Panc1 (cell line): Measurements from ENCODE around the gene TMED10. TPM values are rescaled to one million over a fixed set of nuclear protein-coding genes. Genes with fewer than 3 reads are reported as not detected.

ENCODE experiments used
- ATAC-seq: fragments of 200-7000 bp; cut with Tn5 transposase; 2 replicates; pipeline ENCODE4 v1.9.1; 2020; ENCODE audit warnings: mild to moderate bottlenecking, moderate library complexity
- BruUV-seq: library from RNA; stranded (reverse); fragments of 400-500 nt; replicated peaks from 2 replicates; lab custom pipeline; 2021; lab: Mats Ljungman, UMichigan
- CTCF ChIA-PET: fragments of 300-600 bp; sonication (Branson Sonifier 250); formaldehyde crosslinking; loops from one replicate; lab custom pipeline; 2022; ENCODE audit warnings: antibody characterized with exemption; lab: Charles Lee
- POLR2A ChIA-PET: fragments of 300-600 bp; sonication (Branson Sonifier 250); formaldehyde crosslinking; loops from one replicate; lab custom pipeline; 2022; ENCODE audit warnings: antibody characterized with exemption; lab: Charles Lee
- DNase-seq: peaks from one replicate; pipeline ENCODE4 v3.0.0-alpha.2; 2010; ENCODE audit warnings: low read depth, low spot score
- H3K27ac ChIP-seq: 2 replicates; pipeline ENCODE4 v1.5.1; 2011; ENCODE audit warnings: mild to moderate bottlenecking, low read length, inconsistent platforms
- H3K27me3 ChIP-seq: fragments of 200-500 bp; sonication (Bioruptor generic); 2 replicates; pipeline ENCODE4 v1.6.0; 2014; ENCODE audit warnings: low read length, inconsistent platforms; ENCODE audit not compliant: control insufficient read depth, insufficient read depth
- H3K36me3 ChIP-seq: fragments of 200-500 bp; sonication (Bioruptor generic); 2 replicates; pipeline ENCODE4 v1.5.1; 2014; ENCODE audit warnings: inconsistent platforms, mild to moderate bottlenecking, low read length, moderate library complexity; ENCODE audit not compliant: control insufficient read depth, insufficient read depth
- H3K4me1 ChIP-seq: 2 replicates; pipeline ENCODE4 v1.5.1; 2011; ENCODE audit warnings: inconsistent platforms, mild to moderate bottlenecking, low read length, moderate library complexity; ENCODE audit not compliant: control insufficient read depth, insufficient read depth
- H3K4me3 ChIP-seq, 2 experiments: 2 replicates each; pipeline ENCODE4 v1.5.1; 2011 to 2012; ENCODE audit warnings: low read depth in 2 of 2, low read length in 2 of 2, mild to moderate bottlenecking in 2 of 2, inconsistent platforms in 1 of 2, moderate library complexity in 1 of 2
- H3K9me3 ChIP-seq: fragments of 200-500 bp; sonication (Bioruptor generic); 2 replicates; pipeline ENCODE4 v1.5.1; 2014; ENCODE audit warnings: low read depth, mild to moderate bottlenecking, inconsistent platforms, low read length, moderate library complexity; ENCODE audit not compliant: control insufficient read depth, insufficient read depth
- POLR2AphosphoS5 ChIP-seq: IDR thresholded peaks from 2 replicates; pipeline ENCODE4 v1.6.1; 2012; ENCODE audit warnings: mild to moderate bottlenecking, low read depth, low read length, moderate library complexity
- SIN3A ChIP-seq: IDR thresholded peaks from 2 replicates; pipeline ENCODE4 v1.6.1; 2012; ENCODE audit warnings: low read depth, mild to moderate bottlenecking, low read length, moderate library complexity, borderline replicate concordance; ENCODE audit not compliant: insufficient read depth
- TCF7L2 ChIP-seq: IDR thresholded peaks from 2 replicates; pipeline ENCODE4 v1.6.1; 2011; ENCODE audit warnings: mild to moderate bottlenecking, low read depth, low read length, inconsistent platforms
- in situ Hi-C: cut with HindIII; loops from 2 replicates; pipeline ENCODE4 v1.10.0; 2016; ENCODE audit warnings: low sequenced_read_pairs, low pct_unique_long_range_greater_than_20kb
- intact Hi-C: fragments of 100-400 bp; cut with micrococcal nuclease; formaldehyde crosslinking; loops from one replicate; pipeline ENCODE4 v1.10.0; 2022; ENCODE audit not compliant: unreplicated experiment
- total RNA-seq: library from RNA; stranded (reverse); gene quantifications from one replicate; pipeline ENCODE4 v1.2.1, GENCODE V29; 2021; ENCODE audit not compliant: unreplicated experiment
- TF ChIP-seq, protein P1 (sequence below): fragments of 450-650 bp; IDR thresholded peaks from 2 replicates; pipeline ENCODE4 v1.5.1; 2017; ENCODE audit warnings: mild to moderate bottlenecking
- TF ChIP-seq, protein P2 (sequence below), 2 experiments: IDR thresholded peaks; 2 replicates each; pipeline ENCODE4 v1.6.1; 2011 to 2012; ENCODE audit warnings: low read depth in 2 of 2, control low read depth in 1 of 2, low read length in 1 of 2, mild to moderate bottlenecking in 1 of 2, moderate library complexity in 1 of 2; ENCODE audit not compliant: insufficient read depth in 1 of 2

Gene TMED10
- total RNA-seq, 1 experiment from 2014 or later = 183 TPM

DNA sequence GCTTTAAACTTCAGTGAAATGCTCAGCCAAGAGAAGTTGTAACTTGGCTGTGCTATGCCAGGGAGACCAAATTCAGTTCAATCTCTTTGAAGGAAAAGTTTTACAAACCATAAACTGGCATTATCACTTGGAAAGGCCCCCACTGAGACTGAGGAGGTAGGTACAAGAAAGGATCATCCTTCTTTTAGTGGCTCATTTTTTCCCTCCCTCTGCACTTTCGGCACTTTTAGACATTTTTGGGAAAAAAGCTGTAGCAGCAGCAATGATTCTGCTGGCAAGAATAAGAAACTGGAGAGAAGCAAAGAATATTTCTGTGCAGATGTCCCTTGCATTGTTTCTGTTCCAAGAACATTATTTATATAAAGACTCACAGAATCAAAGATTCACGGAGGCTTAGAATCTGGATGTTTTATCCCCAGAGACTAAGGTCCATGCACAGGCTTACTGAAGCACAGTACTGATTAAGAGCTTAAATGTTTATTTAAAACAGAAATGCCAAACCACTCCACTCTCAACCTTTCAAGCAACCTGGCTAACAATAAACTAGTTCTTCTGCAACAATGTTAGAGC is 94.7 kb downstream of the TMED10 start:
- TF ChIP-seq POLR2AphosphoS5 (no peak), TCF7L2 (no peak), SIN3A (no peak)
- TF ChIP-seq, protein P1, sequence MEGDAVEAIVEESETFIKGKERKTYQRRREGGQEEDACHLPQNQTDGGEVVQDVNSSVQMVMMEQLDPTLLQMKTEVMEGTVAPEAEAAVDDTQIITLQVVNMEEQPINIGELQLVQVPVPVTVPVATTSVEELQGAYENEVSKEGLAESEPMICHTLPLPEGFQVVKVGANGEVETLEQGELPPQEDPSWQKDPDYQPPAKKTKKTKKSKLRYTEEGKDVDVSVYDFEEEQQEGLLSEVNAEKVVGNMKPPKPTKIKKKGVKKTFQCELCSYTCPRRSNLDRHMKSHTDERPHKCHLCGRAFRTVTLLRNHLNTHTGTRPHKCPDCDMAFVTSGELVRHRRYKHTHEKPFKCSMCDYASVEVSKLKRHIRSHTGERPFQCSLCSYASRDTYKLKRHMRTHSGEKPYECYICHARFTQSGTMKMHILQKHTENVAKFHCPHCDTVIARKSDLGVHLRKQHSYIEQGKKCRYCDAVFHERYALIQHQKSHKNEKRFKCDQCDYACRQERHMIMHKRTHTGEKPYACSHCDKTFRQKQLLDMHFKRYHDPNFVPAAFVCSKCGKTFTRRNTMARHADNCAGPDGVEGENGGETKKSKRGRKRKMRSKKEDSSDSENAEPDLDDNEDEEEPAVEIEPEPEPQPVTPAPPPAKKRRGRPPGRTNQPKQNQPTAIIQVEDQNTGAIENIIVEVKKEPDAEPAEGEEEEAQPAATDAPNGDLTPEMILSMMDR = no peak
- TF ChIP-seq, protein P2, sequence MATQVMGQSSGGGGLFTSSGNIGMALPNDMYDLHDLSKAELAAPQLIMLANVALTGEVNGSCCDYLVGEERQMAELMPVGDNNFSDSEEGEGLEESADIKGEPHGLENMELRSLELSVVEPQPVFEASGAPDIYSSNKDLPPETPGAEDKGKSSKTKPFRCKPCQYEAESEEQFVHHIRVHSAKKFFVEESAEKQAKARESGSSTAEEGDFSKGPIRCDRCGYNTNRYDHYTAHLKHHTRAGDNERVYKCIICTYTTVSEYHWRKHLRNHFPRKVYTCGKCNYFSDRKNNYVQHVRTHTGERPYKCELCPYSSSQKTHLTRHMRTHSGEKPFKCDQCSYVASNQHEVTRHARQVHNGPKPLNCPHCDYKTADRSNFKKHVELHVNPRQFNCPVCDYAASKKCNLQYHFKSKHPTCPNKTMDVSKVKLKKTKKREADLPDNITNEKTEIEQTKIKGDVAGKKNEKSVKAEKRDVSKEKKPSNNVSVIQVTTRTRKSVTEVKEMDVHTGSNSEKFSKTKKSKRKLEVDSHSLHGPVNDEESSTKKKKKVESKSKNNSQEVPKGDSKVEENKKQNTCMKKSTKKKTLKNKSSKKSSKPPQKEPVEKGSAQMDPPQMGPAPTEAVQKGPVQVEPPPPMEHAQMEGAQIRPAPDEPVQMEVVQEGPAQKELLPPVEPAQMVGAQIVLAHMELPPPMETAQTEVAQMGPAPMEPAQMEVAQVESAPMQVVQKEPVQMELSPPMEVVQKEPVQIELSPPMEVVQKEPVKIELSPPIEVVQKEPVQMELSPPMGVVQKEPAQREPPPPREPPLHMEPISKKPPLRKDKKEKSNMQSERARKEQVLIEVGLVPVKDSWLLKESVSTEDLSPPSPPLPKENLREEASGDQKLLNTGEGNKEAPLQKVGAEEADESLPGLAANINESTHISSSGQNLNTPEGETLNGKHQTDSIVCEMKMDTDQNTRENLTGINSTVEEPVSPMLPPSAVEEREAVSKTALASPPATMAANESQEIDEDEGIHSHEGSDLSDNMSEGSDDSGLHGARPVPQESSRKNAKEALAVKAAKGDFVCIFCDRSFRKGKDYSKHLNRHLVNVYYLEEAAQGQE (IDR thresholded peaks at IDR 0.05; ENCODE audit: insufficient read depth in 1 of 2, low read depth in 2 of 2, low read length in 1 of 2) = no peak
- no TSS peak for BruUV-seq
- Histone ChIP-seq H3K36me3 (no peaks in the 10 kb centered on the region), H3K9me3 (no peaks in the 10 kb centered on the region), H3K27ac (no peak overlapping the region), H3K4me1 (no peaks in the 10 kb centered on the region), H3K27me3 (no peaks in the 10 kb centered on the region), H3K4me3 (no peak overlapping the region)
- DNase-seq = no peak
- ATAC-seq = no peak
- ChIA-PET POLR2A (interaction anchor here (0.6 kb wide), 1 partner anchor 39 kb away, joined by 4 read pairs; no protein-coding TSS in a partner anchor), CTCF (interaction anchor here (0.6 kb wide), 1 partner anchor 18 kb away, joined by 5 read pairs; no protein-coding TSS in a partner anchor)
- intact Hi-C loops = loop anchor here (10.0 kb wide), 1 partner anchor 137 kb away; no protein-coding TSS in a partner anchor
- in situ Hi-C loops = no loop called here

Other genes with a start within 250 kb of the TMED10 start
- gene PGF, start 221.0 kb downstream of the TMED10 start, total RNA-seq = 7.3 TPM
- gene EIF2B2, start 173.7 kb downstream of the TMED10 start, total RNA-seq = 37.5 TPM
- gene MLH3, start 125.1 kb downstream of the TMED10 start, total RNA-seq = 17.0 TPM
- 21.3 TPM for gene ACYP1, start 112.6 kb downstream of the TMED10 start, total RNA-seq
- gene ZC2HC1C, start 107.0 kb downstream of the TMED10 start, total RNA-seq = 5.2 TPM
- 40.7 TPM for gene NEK9, start 49.6 kb downstream of the TMED10 start, total RNA-seq
- gene FOS, start 102.2 kb upstream of the TMED10 start, total RNA-seq = 26.8 TPM